Measurements from ENCODE around the gene FOXL2.

The FOXL2 gene

GRCh38 chr3:138944929-138945708 is 1.8 kb downstream of the FOXL2 start:
- DNase-seq, result no peak

- DNase-seq, result no peak
Measured at GRCh38 chr3:138944654-138944928, 2.3 kb downstream of the FOXL2 start.

GRCh38 chr3:138943724-138944653 is 2.9 kb downstream of the FOXL2 start:
- no peak for DNase-seq

GRCh38 chr3:138942861-138943623 is 3.9 kb downstream of the FOXL2 start:
- DNase-seq, result no peak

GRCh38 chr3:138942271-138942670 is 4.7 kb downstream of the FOXL2 start:
- no peak for DNase-seq

- no peak for DNase-seq
Measured at GRCh38 chr3:138941259-138941885, 5.6 kb downstream of the FOXL2 start.

- DNase-seq, result no peak
Measured at GRCh38 chr3:138940446-138940845, 6.5 kb downstream of the FOXL2 start.

GRCh38 chr3:138939561-138940241 is 7.2 kb downstream of the FOXL2 start:
- DNase-seq, result no peak

- no peak for DNase-seq
Measured at GRCh38 chr3:138938877-138939560, 7.9 kb downstream of the FOXL2 start.

GRCh38 chr3:138938056-138938876 is 8.7 kb downstream of the FOXL2 start:
- no peak for DNase-seq

GRCh38 chr3:138937690-138938055 is 9.3 kb downstream of the FOXL2 start:
- no peak for DNase-seq

- DNase-seq, result no peak
Measured at GRCh38 chr3:138936741-138937689, 9.9 kb downstream of the FOXL2 start.

GRCh38 chr3:138935863-138936740 is 10.8 kb downstream of the FOXL2 start:
- DNase-seq, result no peak

GRCh38 chr3:138935505-138935862 is 11.5 kb downstream of the FOXL2 start:
- no peak for DNase-seq

- no peak for DNase-seq
Measured at GRCh38 chr3:138933981-138934691, 12.8 kb downstream of the FOXL2 start.

GRCh38 chr3:138933068-138933668 is 13.8 kb downstream of the FOXL2 start:
- no peak for DNase-seq

GRCh38 chr3:138928727-138929372 is 18.1 kb downstream of the FOXL2 start:
- DNase-seq, result no peak
